Activated CD8-positive, alpha-beta memory T cell treated with anti-CD3 and anti-CD28 coated beads for 48 hours (primary cell): ENCODE data around the gene SKIDA1.

Experiments used
- DNase-seq, 3 experiments: peaks; one replicate each; pipeline ENCODE4 v3.0.0-alpha.2; 2020; ENCODE audit warnings: low read depth in 2 of 3, low spot score in 2 of 3

SKIDA1 gene

DNA sequence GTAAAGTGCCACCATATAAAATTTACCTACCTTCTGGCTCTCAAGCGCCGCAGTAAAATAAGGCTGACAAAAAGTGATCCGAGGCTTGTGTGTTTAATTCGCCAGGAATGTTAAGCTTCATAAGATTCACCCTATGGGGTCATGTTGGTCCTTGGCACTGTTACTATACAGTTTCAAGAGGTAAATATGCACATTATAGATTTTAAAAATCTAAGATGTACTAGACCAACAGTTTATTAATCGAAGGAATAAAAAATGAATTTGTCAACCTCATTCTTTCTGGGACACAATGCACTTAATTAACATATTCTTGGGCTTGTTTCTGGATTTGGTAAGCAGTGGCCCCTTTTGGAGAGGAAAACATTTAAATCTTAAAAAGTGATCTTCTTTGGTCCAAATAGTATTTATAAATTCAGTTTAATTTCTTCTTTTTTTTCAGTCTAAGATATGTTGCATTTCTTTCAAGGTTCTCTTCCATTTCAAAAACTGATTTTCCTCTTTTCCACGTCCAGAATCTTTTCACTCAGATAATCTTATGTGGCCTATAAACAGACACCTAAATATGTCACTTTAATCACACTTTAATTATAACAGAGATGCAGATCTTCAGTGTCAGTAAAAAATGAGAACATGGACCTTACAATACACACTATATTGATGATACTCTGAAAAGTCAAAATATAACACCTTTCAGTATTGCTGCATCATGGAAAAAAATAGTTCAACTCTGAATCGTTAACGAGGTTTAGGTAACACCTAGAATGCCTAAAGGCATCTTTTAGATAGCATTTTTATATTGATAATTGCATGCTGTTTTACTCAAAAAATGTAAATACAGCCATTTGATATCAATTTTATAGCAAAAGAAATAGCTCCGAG is 3.8 kb upstream of the SKIDA1 start:
- no peak for DNase-seq

DNA sequence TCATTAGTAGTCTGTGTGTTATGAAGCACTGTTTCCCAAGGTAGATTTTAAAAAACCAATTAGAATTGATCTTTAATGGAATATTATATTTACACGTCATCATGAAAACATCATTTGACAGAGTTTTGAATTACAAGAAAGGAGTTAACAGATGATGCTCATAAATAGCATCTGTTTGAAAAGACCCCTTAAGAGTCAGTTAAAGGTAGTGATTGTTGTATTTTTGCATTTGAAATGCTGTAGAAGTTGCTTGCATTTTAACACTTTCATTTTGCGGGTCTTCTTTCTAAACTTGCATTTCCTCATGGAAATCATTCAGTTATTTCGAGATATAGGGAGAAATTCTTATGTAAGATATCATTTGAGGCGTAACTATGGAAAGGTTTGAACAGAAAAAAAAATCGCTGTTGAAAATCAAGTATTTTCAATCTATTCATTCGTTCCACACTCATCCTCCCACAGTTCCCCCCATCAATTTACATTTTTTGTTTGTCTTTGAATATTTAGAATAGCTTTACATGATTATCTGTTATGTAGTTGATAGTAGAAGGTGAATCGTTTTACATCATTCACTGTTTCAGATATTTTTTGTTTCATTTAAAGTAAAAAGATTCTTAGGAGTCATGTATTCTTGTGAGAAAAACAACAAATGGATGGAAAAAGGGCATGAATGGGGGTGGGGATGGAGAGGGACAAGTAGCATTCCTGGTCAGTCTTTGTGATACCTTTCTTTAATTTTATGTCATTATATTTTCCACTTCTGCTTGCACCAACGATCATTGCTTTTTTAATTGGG is 3.0 kb upstream of the SKIDA1 start:
- no peak for DNase-seq

DNA sequence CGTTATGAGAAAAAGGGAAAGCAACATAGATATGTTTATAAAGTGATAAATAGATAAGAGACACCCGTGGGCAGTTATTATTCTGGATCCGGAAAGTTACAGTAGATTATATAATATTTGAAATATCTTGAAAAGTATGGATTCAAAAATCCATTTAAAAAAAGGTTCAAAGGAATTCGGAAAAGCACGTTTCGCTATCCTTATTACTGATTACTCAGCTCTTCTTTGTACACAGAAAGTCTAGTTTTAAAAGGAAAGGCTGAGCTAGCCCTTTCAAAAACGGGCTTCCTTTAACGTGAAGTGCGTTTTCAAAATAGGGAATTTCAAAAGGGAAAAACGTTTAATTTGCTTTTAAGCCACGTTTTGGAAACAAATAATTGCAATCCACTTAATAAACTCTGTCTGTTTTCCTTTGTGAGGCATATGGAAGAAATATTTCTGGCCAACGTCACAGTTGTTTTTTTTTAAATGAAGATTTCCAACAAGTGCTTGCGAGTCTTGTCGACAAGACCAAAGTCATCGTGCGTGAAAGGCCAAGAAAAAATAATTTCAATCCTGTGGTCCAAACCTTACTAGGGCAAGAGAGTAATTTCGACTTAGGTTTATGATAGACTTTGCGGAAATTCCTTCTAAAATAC is 2.2 kb upstream of the SKIDA1 start:
- no peak for DNase-seq

- peak in 2 of 3 experiments; percentile 18 to 20 for DNase-seq
Observed at GRCh38 chr10:21526860-21527597, 1.5 kb upstream of the SKIDA1 start.

DNA sequence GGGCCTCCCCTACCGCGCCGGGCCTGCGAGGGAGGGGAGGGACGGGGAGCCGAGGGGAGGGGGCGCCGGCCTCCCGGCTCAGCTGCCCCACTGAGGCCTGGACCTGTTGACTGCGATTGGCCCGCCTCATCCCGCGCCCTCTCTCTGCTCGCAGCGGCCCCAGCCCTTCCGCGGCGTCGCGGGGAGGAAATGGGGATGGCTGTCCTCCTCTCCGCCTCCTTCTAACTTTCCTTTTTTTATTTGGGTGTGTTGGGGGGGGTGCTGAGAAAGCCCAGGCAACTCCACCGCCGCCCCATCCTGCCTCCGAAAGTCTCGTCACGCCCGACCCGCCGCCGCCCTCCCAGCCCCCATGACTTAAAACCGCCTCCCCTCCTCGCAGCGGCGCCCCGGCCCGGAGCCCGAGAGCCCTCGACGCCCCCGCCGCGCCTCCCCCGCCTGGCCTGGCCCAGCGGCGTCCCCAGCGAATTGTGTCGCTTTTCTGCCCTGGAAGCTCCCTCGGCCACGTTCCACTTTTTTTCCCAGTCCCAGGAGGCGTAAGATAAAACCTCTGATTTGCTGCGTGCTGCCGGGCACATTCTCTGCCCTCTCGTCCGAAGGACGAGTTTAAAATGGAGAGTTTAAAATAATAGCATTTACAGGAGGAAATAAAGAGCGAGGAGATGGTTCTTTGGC is 842 bp upstream of the SKIDA1 start:
- peak in 2 of 3 experiments; percentile 17 to 29 for DNase-seq

DNA sequence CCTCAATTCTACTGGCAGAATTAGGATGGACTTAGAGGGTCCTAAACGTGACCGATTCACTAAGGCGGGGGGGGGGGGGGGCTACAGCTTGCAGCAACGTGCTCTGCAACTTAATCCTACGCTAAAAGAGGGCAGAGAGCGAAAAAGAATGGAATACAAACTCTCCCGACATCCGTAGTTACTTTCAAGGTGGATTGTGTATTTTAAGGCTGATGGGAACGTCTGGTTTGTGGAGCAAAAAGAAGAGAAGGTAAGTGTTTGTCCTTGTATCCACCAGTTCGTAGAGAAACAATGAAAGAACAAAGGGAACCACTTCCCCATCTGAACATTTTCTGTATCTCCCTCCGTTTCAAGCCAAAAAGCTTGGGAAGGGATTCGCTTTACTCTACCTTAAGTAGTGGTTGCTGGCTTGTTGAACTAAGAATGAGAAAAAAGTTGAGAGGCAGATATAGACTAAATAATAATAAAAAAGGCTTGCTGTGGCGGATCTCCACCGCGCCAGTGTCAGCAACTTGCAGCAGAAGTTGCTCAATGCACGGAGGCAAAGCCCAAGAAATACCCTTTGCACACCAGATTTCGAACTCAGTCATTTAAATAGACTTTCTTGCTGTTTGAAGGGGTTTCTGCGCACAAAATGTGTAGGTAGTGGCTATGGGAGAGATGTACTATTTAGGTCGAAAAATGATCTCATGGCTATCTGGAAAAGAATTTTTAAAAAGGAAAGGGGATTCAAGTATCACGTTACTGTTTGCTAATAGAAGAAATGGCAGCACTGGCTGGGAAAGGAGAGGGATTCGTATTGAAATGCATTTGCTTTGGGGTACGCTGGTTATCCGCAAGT is 736 bp downstream of the SKIDA1 start:
- DNase-seq, result no peak

DNA sequence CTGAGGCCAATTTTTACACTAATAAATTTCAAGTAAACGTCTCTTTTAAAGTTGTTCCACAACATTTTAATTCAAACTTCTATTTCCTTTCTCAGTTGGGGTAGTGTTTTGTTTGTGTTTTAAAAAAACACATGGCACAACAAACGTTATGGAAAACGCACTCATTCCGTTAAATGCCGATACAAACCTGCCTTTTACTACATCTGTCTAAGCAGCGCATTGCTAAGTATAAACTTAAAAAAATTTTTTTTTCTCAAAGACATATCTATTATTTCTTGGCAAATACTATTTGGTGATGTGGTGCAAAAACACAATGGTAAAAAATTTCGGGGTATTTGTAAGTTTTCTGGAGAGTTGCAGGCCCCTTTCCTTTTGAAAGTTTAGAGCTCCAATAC is 1.4 kb downstream of the SKIDA1 start:
- DNase-seq, result no peak

GRCh38 chr10:21523557-21524008 is 1.9 kb downstream of the SKIDA1 start:
- no peak for DNase-seq

- no peak for DNase-seq
Observed at GRCh38 chr10:21522631-21523406, 2.7 kb downstream of the SKIDA1 start.

GRCh38 chr10:21521751-21522533 is 3.5 kb downstream of the SKIDA1 start:
- no peak for DNase-seq

DNA sequence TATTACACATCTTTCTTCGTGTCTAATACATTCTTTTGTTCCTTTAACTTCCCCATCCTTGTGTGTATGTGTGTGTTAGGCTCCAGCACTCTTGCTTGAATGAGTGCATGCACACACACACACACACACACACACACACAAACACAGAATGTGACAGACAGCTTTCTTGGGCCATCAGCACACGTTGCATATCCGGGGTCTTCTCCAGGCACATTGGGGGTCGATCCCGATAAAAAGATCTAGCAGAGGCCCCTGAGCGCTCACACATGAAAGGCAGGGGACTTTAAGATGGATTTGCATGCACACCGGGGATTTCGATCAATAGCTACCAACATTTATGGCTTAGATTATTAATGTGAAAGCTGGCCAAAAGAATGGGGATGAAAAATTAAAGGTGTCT is 4.5 kb downstream of the SKIDA1 start:
- no peak for DNase-seq

DNA sequence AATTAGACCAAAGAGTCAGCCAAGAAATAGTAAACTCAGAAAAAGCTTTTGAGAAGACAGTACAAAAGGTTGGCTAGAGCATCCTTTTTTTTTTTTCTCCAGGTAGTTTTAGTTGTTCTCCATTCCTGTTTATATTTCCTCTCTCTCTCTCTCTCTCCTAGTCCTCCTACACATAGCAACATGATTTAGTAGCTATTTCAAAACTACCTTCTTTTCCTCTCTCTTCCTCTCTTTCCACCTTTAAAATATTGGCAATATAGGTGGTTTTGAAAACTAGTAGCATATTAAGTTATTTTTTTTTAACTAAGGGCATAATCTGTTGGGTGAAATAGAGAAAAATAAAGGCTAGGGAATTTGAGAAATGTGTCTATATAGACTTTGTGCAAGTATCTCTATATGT is 5.0 kb downstream of the SKIDA1 start:
- no peak for DNase-seq

DNA sequence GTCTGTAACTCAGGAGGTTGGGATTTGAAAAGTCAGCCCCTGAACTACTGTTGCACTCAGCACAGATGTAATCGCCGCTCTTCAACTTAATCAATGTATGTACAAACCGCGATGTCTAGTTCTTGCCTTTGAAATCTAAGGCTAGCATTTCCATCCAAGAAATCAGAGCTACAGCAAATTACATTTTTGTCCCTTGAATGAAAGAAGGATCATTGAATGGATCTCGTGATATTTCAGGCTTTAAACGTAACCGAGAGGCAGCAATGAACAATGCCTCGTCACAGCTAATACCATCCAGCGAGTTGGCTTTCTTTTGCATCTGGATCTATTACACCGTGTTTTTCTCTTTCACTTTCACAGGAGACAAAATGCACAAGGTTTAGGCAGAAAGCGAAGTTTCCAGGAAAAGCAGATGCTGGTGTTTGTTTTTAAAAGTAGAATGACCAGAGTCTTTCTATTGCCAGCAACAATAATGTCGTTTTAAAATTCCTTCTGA is 5.5 kb downstream of the SKIDA1 start:
- no peak for DNase-seq

- no peak for DNase-seq
Observed at GRCh38 chr10:21519397-21519933, 6.0 kb downstream of the SKIDA1 start.

GRCh38 chr10:21518641-21519396 is 6.7 kb downstream of the SKIDA1 start:
- no peak for DNase-seq

GRCh38 chr10:21518149-21518640 is 7.3 kb downstream of the SKIDA1 start:
- DNase-seq, result no peak
